Ramos (cell line): Measurements from ENCODE around the gene PRR4.

Source experiments
- in situ Hi-C: fragments of 300-500 bp; cut with MboI; formaldehyde crosslinking; loops from one replicate; pipeline ENCODE4 v1.14.3; 2022; ENCODE audit warnings: low sequenced_read_pairs; ENCODE audit not compliant: unreplicated experiment

PRR4 gene

DNA sequence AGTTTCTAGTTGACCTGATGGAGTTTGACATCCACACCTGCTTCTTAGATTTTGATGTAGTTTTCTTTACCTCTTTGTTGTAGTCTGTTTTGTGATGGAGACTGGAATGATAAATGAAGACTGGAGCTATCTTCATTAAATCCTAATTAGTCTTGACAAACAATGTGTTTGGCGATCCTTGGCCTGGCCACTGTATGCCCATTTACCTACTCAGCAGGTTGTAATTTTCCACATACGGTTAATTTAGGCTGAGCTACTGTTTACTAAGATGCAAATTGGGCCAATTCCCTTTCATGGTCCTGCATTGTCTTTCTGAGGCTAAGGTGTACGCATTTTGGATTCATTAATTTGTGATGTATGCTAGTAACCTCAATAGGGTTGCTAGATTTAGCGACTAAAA lies 46.7 kb downstream of the PRR4 start, which contains the start of gene TAS2R7:
Gene TAS2R7 (minus strand): TSS at position 41 of the 400 bp plus-strand sequence. CDS start 57 bp downstream, outside the sequence.
- in situ Hi-C loops, result no loop called here

DNA sequence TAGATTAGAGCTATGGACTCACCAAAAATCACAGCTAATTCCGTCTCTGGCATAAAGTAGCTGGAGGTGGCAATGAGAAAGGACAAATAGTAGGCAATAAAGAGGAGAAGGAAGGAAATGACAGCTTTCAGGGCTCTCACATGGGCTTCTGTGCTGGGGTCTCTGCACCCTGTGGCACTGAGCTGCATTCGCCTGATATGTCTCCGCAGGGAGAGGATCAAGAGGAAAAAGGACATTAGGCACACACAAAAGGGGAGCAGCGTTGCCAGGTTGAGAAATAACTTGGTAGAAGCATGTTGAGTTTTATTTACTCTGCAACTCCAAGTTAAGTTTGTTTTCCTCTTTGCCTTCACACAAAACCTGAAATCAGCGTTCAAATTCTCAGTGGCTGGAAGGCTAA lies 47.5 kb downstream of the PRR4 start:
- in situ Hi-C loops, result no loop called here
